Suppressor macrophage treated with lipopolysaccharide for 1 hour (primary cell): ENCODE measurements around the gene ZNF581.

ENCODE experiments used
- DNase-seq, 3 donors: peaks; one replicate each; pipeline ENCODE4 v3.0.0-alpha.2; 2020 to 2022

The ZNF581 gene

DNA sequence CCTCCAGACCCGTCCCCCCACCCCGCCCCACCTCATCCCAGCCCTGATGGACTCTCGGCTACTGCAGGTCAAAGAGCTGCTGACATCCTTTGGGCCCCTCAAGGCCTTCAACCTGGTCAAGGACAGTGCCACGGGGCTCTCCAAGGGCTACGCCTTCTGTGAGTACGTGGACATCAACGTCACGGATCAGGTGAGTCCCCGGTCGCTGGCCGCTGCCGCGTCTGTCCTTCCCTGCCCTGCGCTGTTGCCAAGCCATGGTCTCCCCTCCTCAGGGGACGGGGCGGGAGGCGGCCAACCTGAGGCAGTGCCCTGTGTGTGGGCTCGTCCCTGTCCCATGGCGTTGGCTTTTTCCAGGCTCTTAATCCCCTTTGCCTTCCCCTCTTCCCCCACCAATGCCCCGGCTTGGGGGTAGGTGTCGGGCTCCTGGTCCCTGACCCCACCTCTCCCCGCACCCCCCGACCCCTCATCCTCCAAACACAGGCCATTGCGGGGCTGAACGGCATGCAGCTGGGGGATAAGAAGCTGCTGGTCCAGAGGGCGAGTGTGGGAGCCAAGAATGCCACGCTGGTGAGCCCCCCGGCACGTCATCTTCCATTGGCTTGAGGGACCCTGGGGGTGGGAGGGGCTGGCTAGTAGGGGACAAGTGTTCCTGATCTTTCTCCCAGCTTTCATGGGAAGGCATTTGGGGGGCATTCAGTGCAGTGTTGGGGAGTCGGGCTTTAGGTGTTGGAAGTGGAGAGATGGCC lies 25.3 kb downstream of the ZNF581 start:
- no peak for DNase-seq

DNA sequence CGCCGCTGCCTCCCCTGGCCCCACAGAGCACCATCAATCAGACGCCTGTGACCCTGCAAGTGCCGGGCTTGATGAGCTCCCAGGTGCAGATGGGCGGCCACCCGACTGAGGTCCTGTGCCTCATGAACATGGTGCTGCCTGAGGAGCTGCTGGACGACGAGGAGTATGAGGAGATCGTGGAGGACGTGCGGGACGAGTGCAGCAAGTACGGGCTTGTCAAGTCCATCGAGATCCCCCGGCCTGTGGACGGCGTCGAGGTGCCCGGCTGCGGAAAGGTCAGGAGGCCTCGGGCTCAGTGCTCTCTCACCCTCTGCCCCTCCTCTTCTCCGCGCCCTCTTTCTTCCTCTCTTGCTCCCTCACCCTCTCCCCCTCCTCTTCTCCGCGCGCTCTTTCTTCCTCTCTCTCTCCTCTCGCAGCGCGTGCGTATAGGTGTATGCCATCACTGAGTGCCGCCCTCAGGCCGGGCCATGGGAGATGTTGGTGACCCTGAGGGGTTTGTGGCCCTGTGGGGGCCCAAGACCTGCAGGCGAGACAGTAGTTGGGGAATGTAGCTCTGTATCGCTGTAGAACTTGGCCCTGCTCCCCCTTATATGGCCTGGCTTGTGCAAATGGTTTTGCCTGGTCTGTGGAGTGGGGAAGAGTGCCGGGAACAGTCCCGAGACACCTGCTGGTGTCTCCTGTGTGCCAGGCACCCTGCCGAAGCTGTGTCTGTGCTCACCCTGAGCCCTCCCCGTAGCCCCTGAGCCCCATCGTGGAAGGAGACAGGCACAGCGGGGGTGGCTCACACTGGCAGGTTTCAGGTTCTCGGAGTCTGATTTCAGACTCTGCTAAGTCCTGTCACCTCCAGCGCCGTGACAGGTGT lies 26.2 kb downstream of the ZNF581 start:
- DNase-seq = no peak

DNA sequence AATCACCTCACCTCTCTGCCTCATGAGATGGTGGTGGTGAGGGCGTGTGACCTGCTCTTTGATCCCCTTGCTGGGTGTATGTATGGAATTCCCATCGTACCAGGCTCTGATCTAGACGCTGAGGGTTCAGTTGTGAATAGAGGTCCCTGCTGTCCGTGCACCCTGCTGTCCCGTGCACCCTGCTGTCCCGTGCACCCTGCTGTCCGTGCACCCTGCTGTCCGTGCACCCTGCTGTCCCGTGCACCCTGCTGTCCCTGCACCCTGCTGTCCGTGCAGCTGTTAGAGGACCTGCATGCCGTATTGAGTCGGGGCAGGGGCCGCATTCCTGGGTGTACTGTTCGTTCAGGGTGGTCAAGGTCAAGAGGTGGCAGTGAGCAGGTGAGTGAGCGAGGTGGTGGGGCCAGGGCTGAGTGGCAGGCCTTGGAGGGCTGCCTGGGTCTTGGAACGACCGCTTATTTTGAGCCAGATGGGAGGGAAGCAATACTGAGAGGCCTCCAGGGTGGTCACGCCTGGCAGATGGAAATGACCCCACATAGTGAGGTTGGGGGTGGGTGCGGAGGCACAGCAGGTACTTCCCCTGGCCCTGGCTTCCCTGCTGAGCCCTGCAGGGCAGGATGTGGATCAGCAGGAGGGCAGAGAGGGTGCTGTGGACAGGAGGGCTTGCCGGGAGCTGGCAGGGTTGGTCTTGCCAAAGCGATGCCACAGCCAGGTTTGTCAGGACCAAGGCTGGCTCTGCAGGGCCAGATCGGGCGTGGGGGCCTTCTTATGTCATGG lies 27.0 kb downstream of the ZNF581 start:
- DNase-seq = no peak

GRCh38 chr19:55671054-55671378 lies 27.6 kb downstream of the ZNF581 start:
- DNase-seq = no peak

- no peak for DNase-seq
Measured at GRCh38 chr19:55672418-55672817, 29.0 kb downstream of the ZNF581 start.

DNA sequence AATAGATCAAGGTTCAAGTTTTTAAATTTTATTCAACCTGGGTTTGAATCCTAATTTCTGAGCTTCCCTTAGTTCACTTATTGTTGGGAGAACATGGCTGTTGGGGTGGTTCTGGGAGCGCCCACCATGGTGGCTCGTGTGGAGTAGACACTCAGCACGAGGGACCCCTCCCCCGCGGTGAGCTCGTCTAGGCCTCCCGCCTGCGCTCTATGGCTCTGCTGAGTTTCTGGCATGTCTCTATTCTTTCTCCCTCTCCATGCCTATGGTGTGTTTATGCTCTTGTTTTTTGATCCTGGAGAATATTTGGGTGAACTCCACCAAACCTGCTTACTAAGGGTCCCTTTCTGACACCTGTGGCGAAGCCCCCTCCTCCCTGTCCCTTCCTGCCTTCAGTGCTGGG lies 30.0 kb downstream of the ZNF581 start:
- DNase-seq = no peak

- no peak for DNase-seq
Measured at GRCh38 chr19:55673889-55674288, 30.4 kb downstream of the ZNF581 start.

DNA sequence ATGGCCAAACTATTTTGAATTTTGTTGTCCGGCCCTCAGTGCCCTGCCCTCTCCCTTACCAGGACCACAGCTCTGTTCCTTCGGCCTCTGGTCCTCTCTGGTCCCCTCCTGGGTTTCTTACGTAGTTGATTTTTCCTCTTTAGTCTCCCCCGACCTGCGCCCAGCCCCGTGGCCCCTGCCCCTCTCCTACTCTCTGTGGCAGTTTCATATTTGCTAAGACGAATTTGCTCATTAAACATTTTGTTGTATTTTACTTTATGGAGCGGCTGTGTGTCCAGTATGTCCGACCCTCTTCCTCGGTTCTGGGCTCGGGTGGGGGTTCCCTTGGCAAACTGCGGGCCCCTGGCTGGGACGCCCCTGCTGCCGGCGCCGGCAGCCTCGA lies 31.0 kb downstream of the ZNF581 start:
- no peak for DNase-seq

DNA sequence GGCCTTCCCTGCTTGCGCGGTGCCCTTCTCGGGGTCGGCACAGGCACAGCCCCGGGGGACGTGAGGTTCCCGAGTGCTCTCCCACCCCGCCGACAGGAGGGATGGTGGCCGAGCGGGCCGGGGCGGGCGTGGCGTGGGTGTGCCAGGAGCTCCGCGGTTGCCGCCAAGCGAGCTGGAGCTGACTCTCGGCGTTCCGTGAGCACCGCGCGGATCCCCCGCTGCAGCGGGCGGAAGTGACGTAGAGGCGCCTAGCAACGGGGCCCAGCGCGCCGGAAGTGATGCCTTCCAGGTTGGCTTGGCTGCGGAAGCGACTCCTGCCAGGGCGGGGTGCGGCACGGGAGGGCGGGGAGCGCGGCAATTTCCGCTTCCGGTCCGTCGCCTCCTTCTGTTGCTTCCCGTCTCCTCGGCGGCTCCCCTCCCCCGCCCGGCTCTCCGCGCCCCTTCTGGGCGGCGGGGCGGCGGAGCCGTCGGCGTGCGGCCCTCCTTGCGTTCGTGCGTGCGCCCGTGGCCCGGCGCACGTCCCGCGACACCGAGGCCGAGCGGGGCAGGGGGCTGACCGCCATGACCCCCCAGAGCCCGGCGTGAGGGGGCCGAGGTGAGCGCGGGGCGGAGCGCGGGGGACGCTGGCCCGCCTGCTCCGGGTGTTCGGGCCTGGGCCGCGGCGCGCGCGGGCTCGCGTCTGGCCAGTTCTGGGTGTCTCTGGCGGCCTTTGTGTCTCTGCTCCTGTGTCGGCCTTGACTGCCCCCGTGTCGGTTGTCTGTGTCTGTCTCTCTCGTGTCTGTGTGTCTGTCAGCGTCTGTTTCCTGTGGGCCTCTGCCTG lies 31.6 kb downstream of the ZNF581 start, which contains the start of gene EPN1:
Gene EPN1 (plus strand): TSS at position 386 of the 820 bp plus-strand sequence. CDS start 3,402 bp downstream, outside the sequence.
- DNase-seq = peak; percentile 97 to 98 (median 97)

DNA sequence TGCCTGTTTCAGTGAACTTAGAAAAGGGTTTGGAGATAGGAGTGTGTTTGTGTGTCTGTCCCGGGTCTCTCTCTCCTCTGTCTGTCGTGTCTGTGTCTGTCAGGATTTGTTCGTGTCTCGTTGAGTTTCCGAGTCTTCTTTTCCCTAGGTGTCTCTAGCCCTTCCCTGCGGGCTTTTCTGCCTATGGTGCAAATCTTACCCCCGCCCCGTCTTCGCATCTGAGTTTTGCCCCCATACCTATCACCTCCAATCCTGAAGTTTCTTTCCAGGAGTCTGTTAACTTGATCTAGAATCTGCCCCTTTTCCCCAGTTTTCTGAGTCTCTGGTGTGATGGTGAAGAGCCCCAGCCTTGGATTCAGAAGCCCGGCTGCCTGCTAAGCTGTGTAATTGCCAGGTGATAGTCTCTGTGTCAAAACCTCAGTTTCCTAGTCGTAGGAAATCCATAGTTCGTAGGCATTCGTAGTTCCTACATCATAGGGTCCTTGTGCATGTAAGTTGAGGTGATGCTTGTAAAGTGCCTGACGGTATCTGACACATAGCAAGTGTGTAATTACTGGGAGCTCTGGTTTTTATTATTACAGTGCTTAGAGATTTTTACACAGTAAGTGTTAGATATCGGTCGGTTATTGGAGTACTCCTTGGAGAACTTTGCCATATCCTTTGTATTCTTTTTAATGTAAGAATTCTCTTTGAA lies 32.4 kb downstream of the ZNF581 start:
- DNase-seq = peak in 1 of 3 donors; percentile 7

DNA sequence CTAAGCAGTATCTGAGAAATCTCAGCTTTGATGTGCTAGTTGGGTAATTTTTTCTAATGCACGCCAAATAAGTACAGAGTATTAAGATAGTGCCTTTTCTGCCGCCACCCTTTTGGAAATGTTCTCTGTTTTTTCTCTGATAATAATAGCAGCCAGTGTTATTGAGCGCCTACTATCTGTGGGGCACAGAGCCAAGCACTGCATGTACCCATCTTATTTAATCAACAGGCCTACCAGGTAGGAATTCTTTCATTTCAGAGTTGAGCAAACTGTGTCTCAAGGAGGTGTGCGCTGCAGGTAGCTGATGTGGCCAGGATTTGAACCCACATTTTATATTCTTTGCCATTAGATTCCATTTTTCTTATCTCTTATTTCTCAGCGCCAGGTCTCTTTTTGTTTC lies 32.9 kb downstream of the ZNF581 start:
- DNase-seq = no peak

GRCh38 chr19:55676889-55677505 lies 33.5 kb downstream of the ZNF581 start:
- DNase-seq = no peak

DNA sequence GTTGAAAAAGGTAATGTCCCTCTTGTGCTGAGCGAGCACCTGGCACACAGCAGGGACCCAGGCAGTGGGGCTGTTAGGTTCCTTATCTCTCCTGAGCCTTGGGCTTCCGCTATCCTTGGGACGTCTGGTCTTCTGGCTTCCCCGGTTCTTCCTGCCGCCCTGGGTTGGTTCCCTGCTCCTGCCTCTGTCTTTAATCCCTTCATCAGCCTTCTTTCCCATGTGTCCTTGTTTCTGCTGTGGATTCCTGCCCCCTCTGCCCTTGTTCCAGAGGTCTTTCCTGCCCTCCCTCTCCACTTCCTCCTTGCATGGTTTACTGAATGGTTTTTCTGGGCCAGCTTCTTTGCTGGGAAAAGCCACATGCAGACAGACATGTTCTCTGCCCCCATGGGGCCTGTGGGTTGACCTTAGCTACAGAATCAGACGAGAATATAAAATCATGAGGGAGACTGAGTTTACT lies 34.2 kb downstream of the ZNF581 start:
- DNase-seq = peak in 1 of 3 donors; percentile 7

DNA sequence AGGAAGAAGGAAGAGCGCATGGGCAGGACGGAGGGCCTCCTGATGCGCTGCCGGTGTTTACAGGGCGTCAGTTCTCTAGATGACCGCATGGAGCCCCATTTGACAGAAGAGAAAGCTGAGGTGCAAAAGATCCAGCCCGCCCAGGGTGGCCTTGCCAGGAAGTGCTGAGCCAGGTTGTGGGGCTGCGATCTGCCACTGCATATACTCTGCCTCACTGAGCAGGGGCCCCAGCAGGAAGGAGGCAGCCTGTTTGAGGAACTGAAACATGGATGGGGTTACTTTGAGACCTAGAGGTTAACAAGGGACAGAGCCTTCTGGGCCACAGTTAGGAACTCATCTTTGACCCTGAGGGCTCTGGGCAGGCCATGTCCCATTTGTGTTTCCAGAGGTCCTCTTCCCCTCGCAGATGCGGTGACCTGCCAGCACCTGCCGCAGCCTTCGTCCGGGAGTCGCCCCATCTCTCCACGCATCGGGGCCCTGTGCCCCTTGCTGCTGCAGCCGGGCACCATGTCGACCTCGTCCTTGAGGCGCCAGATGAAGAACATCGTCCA lies 34.7 kb downstream of the ZNF581 start:
- peak; percentile 69 to 70 (median 70) for DNase-seq

DNA sequence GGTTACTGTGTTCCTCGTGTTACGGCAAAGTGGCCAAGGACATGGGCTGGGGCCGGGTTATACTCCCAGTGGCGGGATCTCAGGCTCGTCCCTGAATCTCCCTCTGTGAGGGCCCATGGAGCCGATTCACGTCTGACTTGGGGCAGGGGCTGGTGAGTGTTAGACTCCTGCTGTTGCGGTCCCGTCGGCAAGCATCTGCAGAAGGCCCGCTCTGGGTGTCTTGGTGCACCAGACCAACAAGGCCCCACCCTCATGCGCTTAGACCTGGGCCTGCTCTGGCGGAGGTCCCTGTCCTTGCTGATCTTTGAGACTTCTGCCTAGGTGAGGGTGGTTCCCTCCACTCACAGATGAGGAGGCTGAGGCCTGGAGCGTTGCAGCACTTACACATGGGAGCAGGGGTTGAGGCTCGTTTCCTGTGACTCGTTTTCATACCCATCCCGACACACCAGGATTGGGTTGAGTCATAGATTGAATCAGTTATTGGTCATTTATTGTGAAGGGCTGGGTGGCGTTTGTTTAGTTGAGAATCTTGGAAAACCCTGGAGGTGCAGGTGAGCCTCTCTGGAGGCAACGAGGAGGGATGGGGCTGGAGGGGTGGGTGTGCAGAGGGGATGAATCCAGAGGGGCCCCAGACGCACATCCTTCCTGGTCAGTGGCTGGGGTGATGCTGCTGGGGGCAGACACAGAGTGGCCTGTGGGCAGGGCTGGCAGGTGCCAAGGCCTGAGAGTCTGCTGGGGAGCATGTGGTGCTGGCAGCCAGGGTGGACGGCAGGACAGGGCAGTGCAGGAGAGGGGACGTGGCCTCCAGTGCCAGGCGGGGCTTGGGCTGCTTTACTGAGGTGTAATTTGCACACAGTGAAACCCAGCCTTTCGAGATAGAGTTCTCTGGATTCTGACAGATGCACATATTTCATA lies 36.2 kb downstream of the ZNF581 start:
- no peak for DNase-seq

- no peak for DNase-seq
Measured at GRCh38 chr19:55680339-55681130, 37.1 kb downstream of the ZNF581 start.

GRCh38 chr19:55681131-55682092 lies 38.0 kb downstream of the ZNF581 start:
- no peak for DNase-seq
